SK-N-SH (cell line): ENCODE results near the gene CST2.

Source experiments
- CTCF ChIP-seq: fragments of 200-600 bp; sonication (generic); IDR thresholded peaks from 2 replicates; pipeline ENCODE4 v1.6.1; 2017; ENCODE audit warnings: antibody characterized with exemption, mild to moderate bottlenecking, moderate library complexity
- GABPA ChIP-seq: IDR thresholded peaks from 2 replicates; pipeline ENCODE4 v1.4.0; 2012; ENCODE audit warnings: low read depth, mild to moderate bottlenecking
- NFIC ChIP-seq: IDR thresholded peaks from 2 replicates; pipeline ENCODE4 v1.4.0; 2012; ENCODE audit warnings: borderline replicate concordance
- REST ChIP-seq: IDR thresholded peaks from 2 replicates; pipeline ENCODE4 v1.6.1; 2012; ENCODE audit warnings: mild to moderate bottlenecking, low read depth, low read length, moderate library complexity
- TAF1 ChIP-seq: IDR thresholded peaks from 2 replicates; pipeline ENCODE4 v1.6.1; 2012; ENCODE audit warnings: low read depth, mild to moderate bottlenecking, low read length, moderate library complexity, borderline replicate concordance
- TEAD4 ChIP-seq: IDR thresholded peaks from 2 replicates; pipeline ENCODE4 v1.4.0; 2012; ENCODE audit warnings: mild to moderate bottlenecking, borderline replicate concordance; ENCODE audit not compliant: insufficient read depth

- no peak for TF ChIP-seq CTCF
- TF ChIP-seq GABPA: no peak
- no peak for TF ChIP-seq TAF1
- TF ChIP-seq TEAD4: no peak
- TF ChIP-seq REST: no peak
- no peak for TF ChIP-seq NFIC
These were observed 25.7 kb downstream of the CST2 start for GRCh38 chr20:23800865-23801264.
